Thymus (tissue), 14 donors: ENCODE data around the gene HEXB. TPM values are rescaled to one million over a fixed set of nuclear protein-coding genes. Genes with fewer than 3 reads are reported as not detected.
A peak's percentile ranks its signal among the peaks of the same experiment; 100 is the strongest.

Experiments used
- DNase-seq, 9 donors: peaks; one replicate each; pipeline ENCODE4 v3.0.0-alpha.2; 2013; ENCODE audit warnings: low spot score in 9 of 9, low read depth in 6 of 9, missing footprints in 1 of 9
- H3K27ac ChIP-seq, 2 donors: one replicate each; pipeline ENCODE4 v1.5.1; 2013; ENCODE audit warnings: control low read depth in 1 of 2, low read depth in 1 of 2, low read length in 1 of 2, mild to moderate bottlenecking in 1 of 2, moderate library complexity in 1 of 2
- H3K27me3 ChIP-seq, 2 donors: one replicate each; pipeline ENCODE4 v1.5.1; 2013; ENCODE audit warnings: low read length in 1 of 2; ENCODE audit not compliant: control insufficient read depth in 2 of 2, insufficient read depth in 1 of 2
- H3K36me3 ChIP-seq, 2 donors: one replicate each; pipeline ENCODE4 v1.5.1; 2013; ENCODE audit warnings: low read length in 1 of 2, mild to moderate bottlenecking in 1 of 2, moderate library complexity in 1 of 2; ENCODE audit not compliant: control insufficient read depth in 2 of 2, insufficient read depth in 2 of 2
- H3K4me1 ChIP-seq, 2 donors: one replicate each; pipeline ENCODE4 v1.5.1; 2013; ENCODE audit warnings: low read length in 2 of 2; ENCODE audit not compliant: control insufficient read depth in 2 of 2, insufficient read depth in 2 of 2
- H3K4me3 ChIP-seq, 2 donors: one replicate each; pipeline ENCODE4 v1.5.1; 2013; ENCODE audit warnings: low read length in 2 of 2, control low read depth in 1 of 2, mild to moderate bottlenecking in 1 of 2
- H3K9me3 ChIP-seq, 2 donors: one replicate each; pipeline ENCODE4 v1.5.1; 2013; ENCODE audit warnings: low read length in 1 of 2, mild to moderate bottlenecking in 1 of 2; ENCODE audit not compliant: control insufficient read depth in 2 of 2, insufficient read depth in 1 of 2
- WGBS: extraction: QIAGEN DNeasy Blood & Tissue Kit; methylation state at CpG from one replicate; pipeline ENCODE4 v1.1.7; 2013; 5-methylcytosine and 5-hydroxymethylcytosine counted together
- long read RNA-seq, 10 donors: transcript quantifications; one replicate each; lab custom pipeline, GENCODE V29; 2026
- polyA plus RNA-seq: library from polyadenylated mRNA; stranded (reverse); fragments of 200-250 nt; gene quantifications from one replicate; pipeline ENCODE4 v1.2.3, GENCODE V29; 2013
- total RNA-seq: library from RNA; stranded (reverse); fragments of 120-200 nt; gene quantifications from one replicate; pipeline ENCODE4 v1.2.4, GENCODE V29; 2013
- donor health status: healthy.

Gene HEXB
- total RNA-seq, result 54.9 TPM
- 93.1 TPM for polyA plus RNA-seq
- long read RNA-seq, donor 1, partial matches to known transcripts, result 0 of 1 reads
- long read RNA-seq, donor 1, other reads (novel, unspliced or antisense), result 0 of 1 reads
- long read RNA-seq, donor 2, result 0 reads
- long read RNA-seq, donor 3, transcript HEXB-201 (14 exons, 1,901 nt), result major isoform, 19 of 29 reads
- long read RNA-seq, donor 3, partial matches to known transcripts, result 7 of 29 reads
- long read RNA-seq, donor 3, other reads (novel, unspliced or antisense), result 0 of 29 reads
- long read RNA-seq, donor 4, transcript HEXB-201 (14 exons, 1,901 nt), result major isoform, 10 of 12 reads
- long read RNA-seq, donor 4, partial matches to known transcripts, result 0 of 12 reads
- long read RNA-seq, donor 4, other reads (novel, unspliced or antisense), result 0 of 12 reads
- long read RNA-seq, donor 5, transcript HEXB-201 (14 exons, 1,901 nt), result major isoform, 29 of 48 reads
- long read RNA-seq, donor 5, partial matches to known transcripts, result 17 of 48 reads
- long read RNA-seq, donor 5, other reads (novel, unspliced or antisense), result 0 of 48 reads
- long read RNA-seq, donor 6, transcript HEXB-201 (14 exons, 1,901 nt), result major isoform, 14 of 28 reads
- long read RNA-seq, donor 6, partial matches to known transcripts, result 8 of 28 reads
- long read RNA-seq, donor 6, other reads (novel, unspliced or antisense), result 5 of 28 reads
- long read RNA-seq, donor 7, transcript HEXB-201 (14 exons, 1,901 nt), result major isoform, 17 of 54 reads
- long read RNA-seq, donor 7, partial matches to known transcripts, result 26 of 54 reads
- long read RNA-seq, donor 7, other reads (novel, unspliced or antisense), result 9 of 54 reads
- long read RNA-seq, donor 8, transcript HEXB-201 (14 exons, 1,901 nt), result major isoform, 10 of 12 reads
- long read RNA-seq, donor 8, partial matches to known transcripts, result 0 of 12 reads
- long read RNA-seq, donor 8, other reads (novel, unspliced or antisense), result 0 of 12 reads
- long read RNA-seq, donor 9, transcript HEXB-201 (14 exons, 1,901 nt), result major isoform, 9 of 12 reads
- long read RNA-seq, donor 9, partial matches to known transcripts, result 0 of 12 reads
- long read RNA-seq, donor 9, other reads (novel, unspliced or antisense), result 0 of 12 reads
- long read RNA-seq, donor 10, transcript HEXB-209 (6 exons, 1,684 nt), result minor isoform, 5 of 13 reads
- long read RNA-seq, donor 10, transcript HEXB-201 (14 exons, 1,901 nt), result major isoform, 7 of 13 reads
- long read RNA-seq, donor 10, partial matches to known transcripts, result 0 of 13 reads
- long read RNA-seq, donor 10, other reads (novel, unspliced or antisense), result 0 of 13 reads

- Histone ChIP-seq H3K9me3 (peaks cover 0 to 2% of the 10 kb centered on the region in 2 donors), H3K27ac (peak within 1 kb of the TSS; percentile 27 to 88), H3K27me3 (no peaks in the 10 kb centered on the region), H3K4me1 (peaks cover 4 to 14% of the 10 kb centered on the region in 2 donors), H3K36me3 (peaks cover 0 to 6% of the 10 kb centered on the region in 2 donors), H3K4me3 (peak within 1 kb of the TSS; percentile 76 to 82)
- DNase-seq, result peak in 7 of 9 donors; percentile 45 to 75 (median 57)
- 5% methylated on average over 78 of the region's 78 CpGs for WGBS
These were observed at the start of gene HEXB for GRCh38 chr5:74684900-74685851. TSS of gene HEXB (plus strand) at chr5:74685233. CDS start at chr5:74685261, 28 bp downstream.

GRCh38 chr5:74636149-74636548 is 48.9 kb upstream of the HEXB start:
- Histone ChIP-seq H3K27ac (no peak overlapping the region), H3K4me3 (no peak overlapping the region), H3K36me3 (peaks cover 17 to 38% of the 10 kb centered on the region in 2 donors), H3K4me1 (peaks cover 15 to 46% of the 10 kb centered on the region in 2 donors), H3K27me3 (no peaks in the 10 kb centered on the region), H3K9me3 (peaks cover 0 to 7% of the 10 kb centered on the region in 2 donors)
- WGBS, result 97% methylated on average over 12 of the region's 12 CpGs
- no peak for DNase-seq

- no peak overlapping the region for H3K4me3 ChIP-seq
- no peak overlapping the region for H3K27ac ChIP-seq
These were observed 48.5 kb upstream of the HEXB start for GRCh38 chr5:74636552-74636951.

GRCh38 chr5:74638544-74638969 is 46.5 kb upstream of the HEXB start:
- DNase-seq, result peak in 1 of 9 donors; percentile 26
- Histone ChIP-seq H3K4me3 (peak overlapping the region; percentile 52 to 96), H3K27ac (peak overlapping the region in 1 of 2 donors; percentile 15), H3K36me3 (peaks cover 17 to 29% of the 10 kb centered on the region in 2 donors), H3K9me3 (peaks cover 0 to 8% of the 10 kb centered on the region in 2 donors), H3K4me1 (peaks cover 12 to 43% of the 10 kb centered on the region in 2 donors), H3K27me3 (no peaks in the 10 kb centered on the region)
- WGBS, result 91% methylated on average over 1 of the region's 1 CpG

More at GRCh38 chr5:74636552-74636951, 48.5 kb upstream of the HEXB start:
- WGBS, result 97% methylated on average over 4 of the region's 4 CpGs
- Histone ChIP-seq H3K36me3 (peaks cover 17 to 38% of the 10 kb centered on the region in 2 donors), H3K27me3 (no peaks in the 10 kb centered on the region), H3K9me3 (peaks cover 0 to 8% of the 10 kb centered on the region in 2 donors), H3K4me1 (peaks cover 18 to 46% of the 10 kb centered on the region in 2 donors)
- DNase-seq, result no peak

GRCh38 chr5:74638970-74639806 is 45.8 kb upstream of the HEXB start:
- DNase-seq, result peak in 4 of 9 donors; percentile 36 to 64 (median 53)
- peaks cover 0 to 8% of the 10 kb centered on the region in 2 donors for H3K9me3 ChIP-seq
- peaks cover 14 to 24% of the 10 kb centered on the region in 2 donors for H3K36me3 ChIP-seq
- 24% methylated on average over 10 of the region's 10 CpGs for WGBS
- peaks cover 12 to 39% of the 10 kb centered on the region in 2 donors for H3K4me1 ChIP-seq
- peak overlapping the region; percentile 37 to 91 for H3K27ac ChIP-seq
- no peaks in the 10 kb centered on the region for H3K27me3 ChIP-seq
- peak overlapping the region; percentile 52 to 96 for H3K4me3 ChIP-seq

- Histone ChIP-seq H3K4me1 (peaks cover 12 to 39% of the 10 kb centered on the region in 2 donors), H3K27ac (peak overlapping the region; percentile 48 to 91), H3K36me3 (peaks cover 11 to 17% of the 10 kb centered on the region in 2 donors), H3K27me3 (no peaks in the 10 kb centered on the region), H3K4me3 (peak overlapping the region; percentile 52 to 96), H3K9me3 (peaks cover 0 to 8% of the 10 kb centered on the region in 2 donors)
- under 1% methylated on average over 57 of the region's 57 CpGs for WGBS
- DNase-seq, result peak in 4 of 9 donors; percentile 38 to 61 (median 47)
These were observed 45.1 kb upstream of the HEXB start for GRCh38 chr5:74639807-74640449.

- H3K4me1 ChIP-seq, result peaks cover 12 to 39% of the 10 kb centered on the region in 2 donors
These were observed 44.5 kb upstream of the HEXB start, which contains the start of gene ENC1 for GRCh38 chr5:74640450-74640953. TSS of gene ENC1 (minus strand) at chr5:74640728. CDS start at chr5:74636485, 4,243 bp downstream.

More at GRCh38 chr5:74640450-74640953, 44.5 kb upstream of the HEXB start, which contains the start of gene ENC1:
- Histone ChIP-seq H3K4me3 (peak within 1 kb of the TSS; percentile 52 to 96), H3K27ac (peak within 1 kb of the TSS; percentile 53 to 91), H3K9me3 (peaks cover 0 to 8% of the 10 kb centered on the region in 2 donors), H3K36me3 (peaks cover 5 to 11% of the 10 kb centered on the region in 2 donors), H3K27me3 (no peaks in the 10 kb centered on the region)
- under 1% methylated on average over 59 of the region's 59 CpGs for WGBS
- peak; percentile 69 to 94 (median 85) for DNase-seq
